HG03095 (cell line): ENCODE measurements around the gene FCRLA.

Experiments used
- ATAC-seq: cut with Tn5 transposase; IDR thresholded peaks from one replicate; pipeline ENCODE4 v1.9.1; 2021; ENCODE audit warnings: moderate library complexity; ENCODE audit not compliant: unreplicated experiment

FCRLA gene

GRCh38 chr1:161731241-161731640, 24.2 kb downstream of the FCRLA start:
- no peak for ATAC-seq

DNA sequence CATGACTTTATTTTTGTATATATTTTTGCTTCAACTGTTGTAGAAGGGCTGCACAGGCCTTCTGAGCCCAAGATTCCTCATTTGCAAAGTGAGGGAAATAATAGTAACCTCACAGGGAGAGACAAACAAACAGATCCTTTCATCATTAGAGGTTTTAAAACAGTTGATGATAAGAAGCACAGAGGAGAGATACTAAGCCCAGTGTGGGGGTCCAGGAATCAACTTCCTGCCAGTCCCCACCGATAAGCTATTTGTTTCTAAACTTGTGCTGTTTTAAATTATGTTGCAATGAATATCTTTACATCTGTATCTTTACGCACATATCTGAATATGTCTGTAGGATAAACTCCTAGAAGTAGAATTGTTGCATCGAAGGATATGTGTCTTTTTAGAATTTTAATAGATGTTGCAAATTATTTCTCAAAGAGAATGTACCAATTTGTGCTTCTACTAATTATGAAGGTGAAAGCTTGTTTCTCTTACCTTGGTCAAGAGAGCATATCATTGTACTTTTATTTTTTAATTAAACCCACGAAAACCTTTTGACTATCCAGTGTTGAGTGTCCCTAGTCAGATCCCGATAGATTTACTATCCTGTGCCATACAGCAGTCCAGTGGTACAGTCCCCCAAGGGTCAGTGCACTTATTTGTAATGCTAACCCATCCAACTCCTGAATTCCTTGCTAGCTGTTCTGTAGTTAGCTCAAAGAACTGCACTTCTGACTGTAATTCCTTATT, 25.1 kb downstream of the FCRLA start:
- ATAC-seq: no peak

DNA sequence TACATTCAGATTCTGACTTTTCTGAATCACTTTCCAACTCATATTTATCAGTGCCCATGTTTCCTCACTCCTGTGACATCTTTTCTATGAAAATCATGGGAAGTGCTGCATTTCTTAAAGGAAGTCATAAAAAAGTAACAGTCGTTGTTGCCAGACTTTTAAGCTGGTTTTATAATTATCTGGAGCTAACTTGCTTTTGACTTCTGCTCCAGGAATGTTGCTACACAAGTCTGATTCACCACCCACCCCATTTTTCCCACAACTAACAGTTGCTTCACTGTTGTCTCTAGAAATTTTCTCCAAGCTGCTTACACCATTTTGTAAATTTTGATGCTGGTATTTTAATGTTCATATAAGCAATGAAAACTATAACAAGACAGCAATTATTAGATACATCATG, 26.5 kb downstream of the FCRLA start:
- no peak for ATAC-seq

DNA sequence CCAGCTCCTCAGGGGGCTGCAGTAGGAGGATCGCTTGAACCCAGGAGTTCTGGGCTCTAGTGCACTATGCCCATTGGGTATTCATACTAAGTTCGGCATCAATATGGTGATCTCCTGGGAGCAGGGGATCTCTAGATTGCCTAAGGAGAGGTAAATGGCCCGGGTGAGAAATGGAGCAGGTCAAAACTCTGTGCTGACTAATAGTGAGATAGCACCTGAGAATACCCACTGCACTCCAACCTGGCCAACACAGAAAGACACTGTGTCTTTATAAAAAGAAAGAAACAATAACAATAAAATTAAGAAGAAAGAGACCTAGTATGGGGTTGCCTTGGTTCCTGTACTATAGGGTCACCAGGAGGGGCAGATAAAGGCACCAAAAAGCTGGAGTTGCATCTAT, 28.8 kb downstream of the FCRLA start:
- no peak for ATAC-seq

- no peak for ATAC-seq
Measured at GRCh38 chr1:161736335-161736969, 29.4 kb downstream of the FCRLA start.

DNA sequence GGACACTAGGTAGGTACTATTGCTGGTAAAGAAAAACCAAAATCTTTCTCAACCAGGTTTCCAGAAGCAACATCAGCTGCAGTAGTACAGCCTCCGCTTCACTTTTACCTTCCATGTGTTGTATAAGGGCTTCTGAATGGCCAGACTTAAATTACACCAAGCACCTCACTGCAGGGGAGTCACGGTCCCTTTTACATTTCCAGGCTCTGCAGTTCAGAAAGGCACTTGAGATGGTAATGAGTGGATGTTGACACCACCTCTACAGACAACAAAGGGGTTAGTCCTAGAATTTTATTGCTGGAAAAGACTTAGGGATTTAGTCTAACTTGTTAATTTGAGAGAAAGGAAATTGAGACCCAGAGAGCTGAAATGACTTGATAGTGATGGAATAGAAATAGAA, 30.6 kb downstream of the FCRLA start:
- ATAC-seq: no peak

GRCh38 chr1:161738627-161739287, 31.7 kb downstream of the FCRLA start:
- ATAC-seq: peak; percentile 64

DNA sequence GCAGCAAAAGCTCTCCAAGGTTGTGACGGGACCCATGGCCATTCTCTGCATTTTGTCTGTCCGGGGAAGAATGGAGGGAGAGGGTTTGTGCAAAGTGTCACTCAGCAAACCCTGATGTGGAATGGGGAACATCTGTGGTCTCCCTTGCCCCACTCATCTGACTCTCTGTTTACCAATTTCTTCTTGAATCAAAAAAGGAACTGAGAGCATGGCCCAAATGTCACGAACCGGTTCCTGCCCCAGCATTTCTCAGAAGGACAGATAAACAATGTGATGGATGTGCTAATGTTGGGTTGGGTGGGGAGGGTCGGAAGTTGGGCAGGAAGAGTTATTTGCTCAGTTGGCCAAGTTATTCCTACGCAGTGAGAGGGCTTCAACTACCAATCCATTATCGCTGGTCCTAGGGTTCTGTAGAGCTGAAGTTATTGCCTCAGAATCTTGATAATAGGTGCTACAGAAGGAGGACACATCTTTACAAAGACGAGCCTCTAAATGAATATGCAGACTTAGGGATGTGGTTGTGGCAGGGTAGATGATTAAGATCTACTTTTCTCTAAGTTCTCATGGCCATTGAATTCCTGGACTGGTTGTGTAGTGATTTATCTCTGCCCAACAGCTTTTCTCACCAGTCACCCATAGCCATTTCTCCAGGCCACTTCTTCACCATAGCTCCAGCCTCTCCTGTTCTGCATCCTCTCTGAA, 33.0 kb downstream of the FCRLA start:
- peak; percentile 31 for ATAC-seq

DNA sequence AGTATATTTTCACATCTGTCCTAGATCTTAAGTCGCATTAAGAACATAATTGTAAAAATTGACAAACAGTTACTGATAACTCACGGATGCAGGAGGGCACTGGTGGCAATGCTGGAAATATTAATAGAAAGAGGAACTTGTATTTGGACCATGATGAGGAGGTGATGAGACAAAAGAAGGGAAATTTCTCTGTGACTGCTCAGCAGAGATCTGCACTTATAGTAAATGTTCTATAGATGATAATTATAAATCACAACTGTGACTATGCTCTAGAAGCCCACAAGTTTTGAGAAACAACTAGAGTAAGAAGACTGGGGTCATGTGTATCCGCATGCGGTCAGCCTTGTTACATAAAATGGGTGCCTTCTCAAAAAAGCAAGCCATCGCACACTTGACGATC, 33.9 kb downstream of the FCRLA start:
- ATAC-seq: no peak

DNA sequence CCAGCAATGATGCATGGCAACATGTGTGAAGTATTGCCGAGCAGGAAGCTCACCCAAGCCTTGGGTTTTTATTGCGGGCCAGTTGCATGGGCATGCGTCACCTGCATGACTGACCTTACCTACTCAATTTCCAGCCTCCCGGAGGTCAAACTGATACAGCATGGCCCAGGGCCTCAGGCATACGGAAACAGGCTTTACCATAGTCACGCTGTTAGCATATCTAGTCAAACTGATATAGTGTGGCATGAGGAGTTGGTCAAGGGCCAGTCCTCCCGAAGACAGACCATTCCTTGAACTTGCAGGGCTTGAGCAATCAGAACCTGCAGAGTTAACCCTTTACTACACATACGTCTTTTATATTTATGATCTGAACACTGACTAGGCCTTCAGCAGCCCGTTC, 36.2 kb downstream of the FCRLA start:
- ATAC-seq: no peak

DNA sequence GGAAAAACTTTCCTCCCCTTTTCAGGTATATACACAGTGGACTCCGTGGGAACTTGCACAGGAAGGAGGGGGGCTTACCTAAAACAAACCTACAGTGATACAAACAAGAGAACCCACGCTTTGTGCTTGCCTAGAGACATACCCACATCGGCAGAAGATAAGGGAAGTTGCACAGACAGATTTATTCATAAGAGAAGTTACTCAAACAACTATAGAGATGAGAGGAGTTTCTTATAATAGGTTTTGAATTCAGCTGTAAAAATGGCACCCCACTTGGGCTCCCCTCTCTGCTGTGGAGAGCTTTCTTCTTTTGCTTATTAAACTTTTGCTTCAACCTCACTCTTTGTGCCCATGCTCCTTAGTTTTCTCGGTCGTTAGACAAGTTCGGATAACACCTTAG, 40.8 kb downstream of the FCRLA start:
- ATAC-seq: no peak

DNA sequence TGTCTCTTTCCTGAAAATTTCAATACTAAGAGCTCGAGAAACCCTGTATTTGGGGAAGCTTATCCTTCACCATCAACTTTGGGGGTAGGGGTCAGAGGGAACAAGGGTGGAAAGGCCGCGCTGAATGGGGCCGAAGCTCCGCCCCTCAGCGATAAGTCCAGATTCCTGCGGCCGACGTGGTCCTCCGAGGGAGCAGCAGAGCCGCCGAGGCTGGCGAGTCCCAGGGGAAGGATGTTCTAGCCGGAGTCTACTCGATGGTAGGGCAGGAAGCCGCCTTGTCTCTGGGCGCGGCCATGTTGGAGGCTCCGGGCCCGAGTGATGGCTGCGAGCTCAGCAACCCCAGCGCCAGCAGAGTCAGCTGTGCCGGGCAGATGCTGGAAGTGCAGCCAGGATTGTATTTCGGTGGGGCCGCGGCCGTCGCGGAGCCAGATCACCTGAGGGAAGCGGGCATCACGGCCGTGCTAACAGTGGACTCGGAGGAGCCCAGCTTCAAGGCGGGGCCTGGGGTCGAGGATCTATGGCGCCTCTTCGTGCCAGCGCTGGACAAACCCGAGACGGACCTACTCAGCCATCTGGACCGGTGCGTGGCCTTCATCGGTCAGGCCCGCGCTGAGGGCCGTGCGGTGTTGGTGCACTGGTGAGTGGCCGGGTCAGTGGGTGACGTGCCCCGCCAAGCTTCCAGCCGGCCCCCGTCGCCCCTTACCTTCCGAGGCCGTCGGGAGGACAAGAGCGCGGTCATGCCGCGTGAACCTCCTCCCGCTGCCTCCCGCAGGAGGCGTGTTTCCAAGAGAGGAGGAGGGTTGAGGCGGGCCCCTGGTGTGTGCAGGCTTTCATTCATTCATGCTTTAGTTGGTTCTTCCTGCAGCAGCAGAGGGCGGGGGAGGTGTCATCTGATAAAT, 42.7 kb downstream of the FCRLA start, which contains the start of gene DUSP12:
Gene DUSP12 (plus strand): TSS at position 278 of the 899 bp plus-strand sequence. CDS start 16 bp downstream, at position 294.
- ATAC-seq: peak; percentile 97

- ATAC-seq: no peak
Measured at GRCh38 chr1:161763522-161764098, 56.6 kb downstream of the FCRLA start.
